ENCODE data around the gene DLL1.

GRCh38 chr6:170297576-170298330 is 6.9 kb upstream of the DLL1 start:
- TF ChIP-seq CTCF (IDR thresholded peaks at IDR 0.05) (no peak), POLR2A (IDR thresholded peaks at IDR 0.05) (no peak)

Measured in uterus (tissue), 2 donors.